ENCODE measurements around the gene GSTO2. TPM values are rescaled to one million over a fixed set of nuclear protein-coding genes. Genes with fewer than 3 reads are reported as not detected.
A peak's percentile ranks its signal among the peaks of the same experiment; 100 is the strongest.

Gene GSTO2
- polyA plus RNA-seq, 1 experiment: 1.7 TPM

GRCh38 chr10:104297697-104298660 lies 29.0 kb downstream of the GSTO2 start:
- peak; percentile 71 for TF ChIP-seq CTCF (IDR thresholded peaks at IDR 0.05; ENCODE audit: low read depth, low read length)
- no peak overlapping the region for H3K4me3 ChIP-seq (ENCODE audit: low read depth, low read length)
- DNase-seq (ENCODE audit: low read depth, low spot score): no peak
- CTCF ChIA-PET: interaction anchor here (0.6 to 10.7 kb wide), 15 partner anchors 8 to 85 kb away, joined by 3 to 379 read pairs (median 5); partner anchors contain the start of genes CFAP58, GSTO1 and ITPRIP
- POLR2A ChIA-PET: interaction anchor here (0.8 to 1.0 kb wide), 2 partner anchors 39 to 43 kb away, joined by 3 to 4 read pairs; partner anchors contain the start of gene GSTO1
- H3K27me3 ChIP-seq (ENCODE audit: control insufficient read depth, insufficient read depth, low read length): no peaks in the 10 kb centered on the region
- H3K27ac ChIP-seq (ENCODE audit: low read depth, low read length): peak overlapping the region; percentile 60
- H3K9me3 ChIP-seq (ENCODE audit: control insufficient read depth, insufficient read depth, low read length): no peaks in the 10 kb centered on the region

GRCh38 chr10:104299031-104299904 lies 30.3 kb downstream of the GSTO2 start:
- no peak for TF ChIP-seq CTCF (IDR thresholded peaks at IDR 0.05; ENCODE audit: low read depth, low read length)
- ChIA-PET POLR2A (interaction anchor here (0.7 to 1.0 kb wide), 4 partner anchors 35 to 45 kb away, joined by 3 to 6 read pairs (median 4); partner anchors contain the start of genes GSTO1 and ITPRIP), CTCF (interaction anchor here (0.9 to 3.4 kb wide), 13 partner anchors 7 to 54 kb away, joined by 3 to 50 read pairs (median 6); partner anchors contain the start of genes CFAP58 and ITPRIP)
- Histone ChIP-seq H3K4me3 (ENCODE audit: low read depth, low read length) (peak overlapping the region; percentile 41), H3K9me3 (ENCODE audit: control insufficient read depth, insufficient read depth, low read length) (peaks cover 5% of the 10 kb centered on the region; the same call in 1 of the 2 replicates), H3K27ac (ENCODE audit: low read depth, low read length) (peak overlapping the region; percentile 100), H3K27me3 (ENCODE audit: control insufficient read depth, insufficient read depth, low read length) (no peaks in the 10 kb centered on the region)
- no peak for DNase-seq (ENCODE audit: low read depth, low spot score)

GRCh38 chr10:104300002-104300735 lies 31.2 kb downstream of the GSTO2 start:
- ChIA-PET CTCF (interaction anchor here (0.8 to 3.4 kb wide), 8 partner anchors 9 to 53 kb away, joined by 3 to 50 read pairs (median 13); partner anchors contain the start of genes CFAP58 and ITPRIP), POLR2A (interaction anchor here (1.0 to 1.4 kb wide), 4 partner anchors 30 to 46 kb away, joined by 4 to 6 read pairs (median 5); partner anchors contain the start of genes GSTO1 and ITPRIP)
- Histone ChIP-seq H3K4me3 (ENCODE audit: low read depth, low read length) (peak overlapping the region; percentile 48), H3K9me3 (ENCODE audit: control insufficient read depth, insufficient read depth, low read length) (peaks cover 5% of the 10 kb centered on the region; the same call in 1 of the 2 replicates), H3K27ac (ENCODE audit: low read depth, low read length) (peak overlapping the region; percentile 100), H3K27me3 (ENCODE audit: control insufficient read depth, insufficient read depth, low read length) (no peaks in the 10 kb centered on the region)
- no peak for TF ChIP-seq CTCF (IDR thresholded peaks at IDR 0.05; ENCODE audit: low read depth, low read length)
- DNase-seq (ENCODE audit: low read depth, low spot score): peak; percentile 94

- H3K27ac ChIP-seq (ENCODE audit: low read depth, low read length): peak overlapping the region; percentile 100
- ChIA-PET POLR2A (interaction anchor here (1.0 to 1.4 kb wide), 4 partner anchors 30 to 46 kb away, joined by 4 to 6 read pairs (median 5); partner anchors contain the start of genes GSTO1 and ITPRIP), CTCF (interaction anchor here (0.8 to 3.4 kb wide), 5 partner anchors 9 to 50 kb away, joined by 3 to 50 read pairs (median 31); partner anchors contain the start of gene ITPRIP)
- peak; percentile 93 for DNase-seq (ENCODE audit: low read depth, low spot score)
- H3K9me3 ChIP-seq (ENCODE audit: control insufficient read depth, insufficient read depth, low read length): peaks cover 5% of the 10 kb centered on the region; the same call in 1 of the 2 replicates
- H3K27me3 ChIP-seq (ENCODE audit: control insufficient read depth, insufficient read depth, low read length): no peaks in the 10 kb centered on the region
- no peak for TF ChIP-seq CTCF (IDR thresholded peaks at IDR 0.05; ENCODE audit: low read depth, low read length)
- peak overlapping the region; percentile 48 for H3K4me3 ChIP-seq (ENCODE audit: low read depth, low read length)
Observed at GRCh38 chr10:104300736-104301292, 31.8 kb downstream of the GSTO2 start.

All from AG04450 (cell line).